ENCODE data around the gene KCNG4. TPM values are rescaled to one million over a fixed set of nuclear protein-coding genes. Genes with fewer than 3 reads are reported as not detected.
A peak's percentile ranks its signal among the peaks of the same experiment; 100 is the strongest.

Gene KCNG4, protein sequence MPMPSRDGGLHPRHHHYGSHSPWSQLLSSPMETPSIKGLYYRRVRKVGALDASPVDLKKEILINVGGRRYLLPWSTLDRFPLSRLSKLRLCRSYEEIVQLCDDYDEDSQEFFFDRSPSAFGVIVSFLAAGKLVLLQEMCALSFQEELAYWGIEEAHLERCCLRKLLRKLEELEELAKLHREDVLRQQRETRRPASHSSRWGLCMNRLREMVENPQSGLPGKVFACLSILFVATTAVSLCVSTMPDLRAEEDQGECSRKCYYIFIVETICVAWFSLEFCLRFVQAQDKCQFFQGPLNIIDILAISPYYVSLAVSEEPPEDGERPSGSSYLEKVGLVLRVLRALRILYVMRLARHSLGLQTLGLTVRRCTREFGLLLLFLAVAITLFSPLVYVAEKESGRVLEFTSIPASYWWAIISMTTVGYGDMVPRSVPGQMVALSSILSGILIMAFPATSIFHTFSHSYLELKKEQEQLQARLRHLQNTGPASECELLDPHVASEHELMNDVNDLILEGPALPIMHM
- not detected for total RNA-seq
- not detected for polyA plus RNA-seq

- Histone ChIP-seq H3K27ac (ENCODE audit: low read depth) (no peak within 1 kb of the TSS), H3K4me3 (ENCODE audit: low read depth, low read length) (no peak within 1 kb of the TSS), H3K36me3 (ENCODE audit: insufficient read depth) (no peaks in the 10 kb centered on the region), H3K4me1 (ENCODE audit: insufficient read depth) (no peaks in the 10 kb centered on the region)
- 26% methylated on average over 7 of the region's 7 CpGs for WGBS
- DNase-seq (ENCODE audit: extremely low spot score) = no peak
Observed at GRCh38 chr16:84239909-84240308, at the start of gene KCNG4. KCNG4 (minus strand) TSS chr16:84240012; CDS start chr16:84237485, 2,527 bp downstream.

DNA sequence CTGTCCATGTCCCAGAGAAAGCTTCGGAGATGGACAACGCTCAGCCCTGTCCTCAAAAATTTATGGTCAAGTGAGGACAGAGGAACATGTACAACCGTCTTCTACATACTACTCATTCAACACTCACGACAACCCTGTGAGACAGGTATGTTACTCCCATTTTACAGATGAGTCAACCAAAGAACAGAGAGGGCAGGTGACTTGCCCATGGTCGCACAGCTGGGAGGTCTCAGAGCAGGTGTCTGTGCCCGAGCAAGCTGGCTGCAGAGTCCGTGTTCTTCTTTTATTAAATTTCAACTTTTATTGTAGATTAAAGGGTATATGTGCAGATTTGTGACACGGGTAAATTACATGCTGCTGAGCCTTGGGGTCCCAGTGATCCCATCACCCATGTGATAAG, 49.1 kb upstream of the KCNG4 start:
- WGBS = 85% methylated on average over 8 of the region's 8 CpGs
- H3K4me3 ChIP-seq (ENCODE audit: low read depth, low read length) = no peak overlapping the region
- H3K27ac ChIP-seq (ENCODE audit: low read depth) = no peak overlapping the region
- no peaks in the 10 kb centered on the region for H3K36me3 ChIP-seq (ENCODE audit: insufficient read depth)
- no peaks in the 10 kb centered on the region for H3K4me1 ChIP-seq (ENCODE audit: insufficient read depth)
- DNase-seq (ENCODE audit: extremely low spot score) = no peak

DNA sequence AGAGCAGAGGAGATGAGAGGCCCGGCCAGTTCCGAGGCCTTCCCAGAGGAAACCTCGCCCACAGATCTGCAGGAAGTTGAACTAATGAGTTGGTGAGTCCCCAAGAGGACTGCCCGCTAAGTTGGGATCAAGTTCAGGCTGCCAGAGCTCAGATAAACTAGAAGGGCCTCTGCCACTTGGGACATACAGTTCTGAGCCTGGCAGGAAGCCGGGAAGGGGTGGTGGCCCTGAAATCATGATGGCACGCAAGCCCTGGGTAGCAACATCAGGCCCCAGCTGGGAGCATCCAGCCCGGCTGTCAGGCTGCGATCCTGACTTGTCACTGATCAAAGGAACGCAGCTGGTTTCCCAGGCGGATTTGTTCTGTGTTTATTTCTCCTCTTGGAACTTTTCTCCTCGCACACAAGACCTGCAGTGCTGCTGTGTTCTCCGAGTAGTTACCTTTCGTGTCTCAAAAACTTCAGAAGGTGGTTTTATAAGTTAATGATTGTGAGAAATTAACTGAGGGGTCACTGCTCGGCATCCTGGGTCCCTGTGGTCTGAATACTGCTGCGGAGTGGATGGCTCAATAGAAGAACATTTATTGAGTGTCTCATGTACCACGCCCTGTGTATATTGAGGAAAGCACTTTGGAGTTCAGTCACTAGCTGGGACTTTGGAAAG, 46.9 kb upstream of the KCNG4 start:
- DNase-seq (ENCODE audit: extremely low spot score) = no peak
- H3K36me3 ChIP-seq (ENCODE audit: insufficient read depth) = no peaks in the 10 kb centered on the region
- no peaks in the 10 kb centered on the region for H3K4me1 ChIP-seq (ENCODE audit: insufficient read depth)
- no peak overlapping the region for H3K27ac ChIP-seq (ENCODE audit: low read depth)
- no peak overlapping the region for H3K4me3 ChIP-seq (ENCODE audit: low read depth, low read length)
- WGBS = 24% methylated on average over 16 of the region's 16 CpGs

DNA sequence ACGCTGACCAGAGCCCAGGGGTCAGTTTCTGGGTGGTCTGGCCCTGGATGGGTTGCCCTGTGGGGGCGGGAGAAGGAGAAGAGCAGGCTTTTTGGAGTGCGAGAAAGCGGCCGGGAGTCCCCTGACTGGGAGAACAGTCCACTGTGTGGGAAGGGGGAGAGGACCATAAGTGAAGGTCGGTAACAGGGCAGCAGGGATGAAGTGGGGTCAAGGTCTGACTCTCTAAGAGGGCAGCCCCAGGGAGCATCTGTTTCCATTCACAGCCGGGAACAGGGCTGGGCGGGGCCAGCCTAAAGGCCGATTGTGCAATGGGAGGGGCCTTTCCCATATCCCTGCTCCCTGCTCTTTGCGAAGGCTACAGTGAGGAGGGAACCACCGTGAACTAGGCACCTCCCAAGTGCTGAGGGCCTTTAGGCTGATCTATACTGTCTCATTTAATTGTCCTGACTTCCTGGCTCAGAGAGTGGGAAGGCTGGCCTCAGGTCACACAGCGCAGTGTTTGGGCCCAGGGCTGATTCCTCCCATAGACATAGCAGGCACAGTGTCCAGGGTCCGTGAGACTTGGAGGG, 44.4 kb upstream of the KCNG4 start:
- no peak for DNase-seq (ENCODE audit: extremely low spot score)
- Histone ChIP-seq H3K4me3 (ENCODE audit: low read depth, low read length) (no peak overlapping the region), H3K36me3 (ENCODE audit: insufficient read depth) (no peaks in the 10 kb centered on the region), H3K4me1 (ENCODE audit: insufficient read depth) (no peaks in the 10 kb centered on the region), H3K27ac (ENCODE audit: low read depth) (peak overlapping the region; percentile 53)
- 38% methylated on average over 13 of the region's 13 CpGs for WGBS

- DNase-seq (ENCODE audit: extremely low spot score) = no peak
- 70% methylated on average over 24 of the region's 24 CpGs for WGBS
- peak overlapping the region; percentile 53 for H3K27ac ChIP-seq (ENCODE audit: low read depth)
- no peaks in the 10 kb centered on the region for H3K4me1 ChIP-seq (ENCODE audit: insufficient read depth)
- no peak overlapping the region for H3K4me3 ChIP-seq (ENCODE audit: low read depth, low read length)
- no peaks in the 10 kb centered on the region for H3K36me3 ChIP-seq (ENCODE audit: insufficient read depth)
Observed at GRCh38 chr16:84283314-84284153, 43.7 kb upstream of the KCNG4 start.

DNA sequence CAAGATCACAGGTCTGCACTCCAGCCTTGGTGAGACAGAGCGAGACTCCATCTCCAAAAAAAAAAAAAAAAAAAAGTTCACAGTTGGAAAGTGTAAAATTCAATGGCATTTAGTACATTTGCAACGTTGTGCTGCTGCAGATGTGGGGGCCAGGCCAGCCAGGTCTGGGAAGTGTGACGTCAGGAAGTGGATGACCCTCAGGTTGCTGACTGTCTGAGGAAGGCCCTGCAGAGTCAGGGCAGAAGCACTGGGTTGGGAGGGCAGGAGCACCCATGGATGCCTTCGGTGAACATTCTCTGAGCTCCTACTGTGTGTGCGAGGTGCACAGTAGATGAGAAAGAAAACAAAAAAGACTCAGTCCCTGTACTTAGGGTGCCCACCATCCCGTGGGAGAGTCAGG, 42.7 kb upstream of the KCNG4 start:
- WGBS = 80% methylated on average over 6 of the region's 6 CpGs
- H3K4me1 ChIP-seq (ENCODE audit: insufficient read depth) = no peaks in the 10 kb centered on the region
- no peak overlapping the region for H3K4me3 ChIP-seq (ENCODE audit: low read depth, low read length)
- H3K27ac ChIP-seq (ENCODE audit: low read depth) = no peak overlapping the region
- no peaks in the 10 kb centered on the region for H3K36me3 ChIP-seq (ENCODE audit: insufficient read depth)
- DNase-seq (ENCODE audit: extremely low spot score) = no peak

DNA sequence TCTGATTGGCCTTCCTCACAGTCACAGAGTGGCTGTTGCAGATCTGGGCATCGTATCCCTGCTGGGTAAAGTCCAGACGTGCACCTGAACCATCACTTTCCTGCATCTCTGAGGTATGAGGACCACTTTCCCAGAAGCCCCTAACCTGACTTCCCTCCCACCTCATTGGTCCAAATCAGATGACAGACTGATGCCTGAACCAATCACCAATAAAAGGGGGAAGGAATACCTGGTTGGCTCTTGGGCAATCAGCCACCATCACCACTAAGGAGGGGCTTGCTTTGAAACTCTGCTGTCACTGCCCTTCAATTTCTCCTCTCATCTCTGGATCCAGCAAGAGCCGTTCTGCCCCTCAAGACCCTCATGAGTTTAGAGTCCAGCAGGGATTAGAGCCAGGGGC, 41.3 kb upstream of the KCNG4 start:
- H3K4me1 ChIP-seq (ENCODE audit: insufficient read depth) = no peaks in the 10 kb centered on the region
- 91% methylated on average over 3 of the region's 3 CpGs for WGBS
- H3K27ac ChIP-seq (ENCODE audit: low read depth) = no peak overlapping the region
- no peak for DNase-seq (ENCODE audit: extremely low spot score)
- H3K4me3 ChIP-seq (ENCODE audit: low read depth, low read length) = no peak overlapping the region
- no peaks in the 10 kb centered on the region for H3K36me3 ChIP-seq (ENCODE audit: insufficient read depth)

- H3K4me3 ChIP-seq (ENCODE audit: low read depth, low read length) = no peak overlapping the region
- no peaks in the 10 kb centered on the region for H3K4me1 ChIP-seq (ENCODE audit: insufficient read depth)
- no peak overlapping the region for H3K27ac ChIP-seq (ENCODE audit: low read depth)
- DNase-seq (ENCODE audit: extremely low spot score) = no peak
- 90% methylated on average over 12 of the region's 12 CpGs for WGBS
- H3K36me3 ChIP-seq (ENCODE audit: insufficient read depth) = no peaks in the 10 kb centered on the region
Observed at GRCh38 chr16:84279881-84280280, 40.1 kb upstream of the KCNG4 start.

DNA sequence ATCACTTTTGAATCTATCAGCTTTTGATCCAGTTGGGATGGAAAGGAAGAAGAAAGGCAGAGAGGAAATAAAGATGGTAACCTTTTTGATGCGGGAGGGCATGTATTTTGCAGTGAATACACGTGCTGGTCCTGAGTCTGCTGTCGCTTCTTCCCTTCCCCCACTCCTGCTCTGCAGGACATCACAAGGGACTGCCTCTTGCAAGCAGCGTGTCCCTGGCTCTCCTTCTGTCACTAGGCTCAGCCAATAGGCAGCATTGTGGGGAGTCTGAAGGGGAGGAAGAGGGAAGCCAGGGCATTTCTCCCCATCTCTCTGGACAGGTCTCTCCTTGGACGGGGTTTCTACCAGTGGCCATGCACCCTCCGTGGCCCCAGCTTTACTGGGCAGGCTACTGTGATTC, 39.2 kb upstream of the KCNG4 start:
- DNase-seq (ENCODE audit: extremely low spot score) = no peak
- WGBS = 61% methylated on average over 6 of the region's 6 CpGs
- H3K36me3 ChIP-seq (ENCODE audit: insufficient read depth) = no peaks in the 10 kb centered on the region
- H3K27ac ChIP-seq (ENCODE audit: low read depth) = no peak overlapping the region
- no peaks in the 10 kb centered on the region for H3K4me1 ChIP-seq (ENCODE audit: insufficient read depth)
- no peak overlapping the region for H3K4me3 ChIP-seq (ENCODE audit: low read depth, low read length)

GRCh38 chr16:84278333-84278732, 38.5 kb upstream of the KCNG4 start:
- H3K36me3 ChIP-seq (ENCODE audit: insufficient read depth) = no peaks in the 10 kb centered on the region
- no peak overlapping the region for H3K4me3 ChIP-seq (ENCODE audit: low read depth, low read length)
- no peaks in the 10 kb centered on the region for H3K4me1 ChIP-seq (ENCODE audit: insufficient read depth)
- no peak overlapping the region for H3K27ac ChIP-seq (ENCODE audit: low read depth)
- no peak for DNase-seq (ENCODE audit: extremely low spot score)
- WGBS = 90% methylated on average over 12 of the region's 12 CpGs

DNA sequence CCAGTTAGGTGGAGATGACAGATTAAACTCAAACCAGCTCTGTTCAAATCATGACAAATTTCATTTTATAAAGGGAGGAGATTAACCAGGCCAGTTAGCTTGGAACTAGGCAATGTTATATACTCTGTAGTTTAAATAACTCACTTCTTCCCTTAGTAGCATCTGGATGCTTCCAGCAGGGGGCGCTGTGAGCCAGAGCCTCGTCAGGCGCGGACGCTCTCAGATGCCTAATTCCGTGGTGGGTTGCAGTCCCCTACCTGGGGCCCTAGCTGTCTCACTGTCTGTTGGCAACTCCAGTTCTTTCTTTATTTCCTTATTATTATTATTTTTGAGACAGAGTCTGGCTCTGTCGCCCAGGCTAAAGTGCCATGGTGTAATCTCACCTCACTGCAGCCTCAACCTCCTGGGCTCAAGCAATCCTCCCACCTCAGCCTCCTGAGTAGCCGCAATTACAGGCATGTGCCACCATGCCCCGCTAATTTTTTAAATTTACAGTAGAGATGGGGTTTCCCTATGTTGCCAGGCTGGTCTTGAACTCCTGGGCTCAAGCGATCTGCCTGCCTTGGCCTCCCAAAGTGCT, 37.5 kb upstream of the KCNG4 start:
- WGBS = 36% methylated on average over 10 of the region's 10 CpGs
- Histone ChIP-seq H3K4me3 (ENCODE audit: low read depth, low read length) (no peak overlapping the region), H3K36me3 (ENCODE audit: insufficient read depth) (no peaks in the 10 kb centered on the region), H3K4me1 (ENCODE audit: insufficient read depth) (no peaks in the 10 kb centered on the region), H3K27ac (ENCODE audit: low read depth) (no peak overlapping the region)
- no peak for DNase-seq (ENCODE audit: extremely low spot score)

DNA sequence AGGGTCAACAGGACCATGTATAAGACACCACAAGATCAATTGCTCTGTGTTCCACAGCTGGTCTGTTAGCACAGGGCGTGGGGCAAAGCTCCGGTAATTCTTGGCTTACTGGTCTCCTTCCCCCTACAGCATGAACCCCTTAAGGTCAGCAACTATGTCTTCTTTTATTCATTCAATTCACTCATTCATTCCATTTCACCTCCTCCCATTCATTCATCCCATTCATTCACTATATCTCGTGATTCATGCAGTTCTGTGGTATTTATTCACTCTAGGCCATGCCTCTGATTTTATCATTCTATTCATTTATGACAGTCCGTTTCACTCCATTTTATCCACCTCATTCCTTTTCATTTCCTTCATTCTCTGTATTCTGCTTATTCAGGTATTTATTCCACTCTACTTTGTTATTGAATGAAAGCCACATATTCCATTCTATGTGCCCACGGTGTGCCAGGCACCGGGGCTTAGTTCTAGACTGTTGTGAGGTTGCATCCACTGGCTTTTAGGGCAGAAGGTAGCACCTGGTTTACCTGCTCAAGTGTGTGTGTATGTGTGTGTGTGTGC, 35.9 kb upstream of the KCNG4 start:
- Histone ChIP-seq H3K36me3 (ENCODE audit: insufficient read depth) (no peaks in the 10 kb centered on the region), H3K4me3 (ENCODE audit: low read depth, low read length) (no peak overlapping the region), H3K4me1 (ENCODE audit: insufficient read depth) (no peaks in the 10 kb centered on the region), H3K27ac (ENCODE audit: low read depth) (no peak overlapping the region)
- 78% methylated on average over 6 of the region's 6 CpGs for WGBS
- no peak for DNase-seq (ENCODE audit: extremely low spot score)

DNA sequence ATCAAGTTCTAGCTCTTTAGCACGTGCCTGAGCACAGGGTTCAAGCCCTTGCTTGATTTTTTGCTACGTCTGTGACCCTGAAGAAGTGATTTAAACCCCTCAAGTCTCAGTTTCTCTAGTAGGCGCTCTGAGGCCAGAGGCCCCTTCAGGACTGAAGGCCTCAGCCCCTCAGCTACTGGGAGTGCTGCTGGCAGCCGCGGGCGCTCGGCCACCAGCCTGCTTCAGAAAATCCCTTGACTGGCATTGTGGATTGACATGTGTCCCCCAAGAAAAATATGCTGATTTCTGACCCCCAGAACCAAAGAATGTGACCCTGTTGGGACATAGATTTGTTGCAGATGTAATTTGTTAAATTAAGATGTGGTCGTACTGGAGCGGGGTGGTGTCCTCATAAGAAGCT, 34.7 kb upstream of the KCNG4 start:
- Histone ChIP-seq H3K36me3 (ENCODE audit: insufficient read depth) (no peaks in the 10 kb centered on the region), H3K4me3 (ENCODE audit: low read depth, low read length) (no peak overlapping the region), H3K4me1 (ENCODE audit: insufficient read depth) (no peaks in the 10 kb centered on the region), H3K27ac (ENCODE audit: low read depth) (no peak overlapping the region)
- 80% methylated on average over 9 of the region's 9 CpGs for WGBS
- DNase-seq (ENCODE audit: extremely low spot score) = no peak
